Left kidney (tissue), 2 donors: ENCODE data around the gene DLGAP4. TPM values are rescaled to one million over a fixed set of nuclear protein-coding genes. Genes with fewer than 3 reads are reported as not detected.

Source experiments
- DNase-seq: peaks from one replicate; pipeline ENCODE4 v3.0.0-alpha.2; 2013
- polyA plus RNA-seq: library from polyadenylated mRNA; unstranded; fragments of 120-200 nt; gene quantifications from one replicate; pipeline ENCODE4 v1.2.1, GENCODE V29; 2013; ENCODE audit not compliant: insufficient read length

The DLGAP4 gene
- polyA plus RNA-seq, 1 donor: 57.8 TPM

DNA sequence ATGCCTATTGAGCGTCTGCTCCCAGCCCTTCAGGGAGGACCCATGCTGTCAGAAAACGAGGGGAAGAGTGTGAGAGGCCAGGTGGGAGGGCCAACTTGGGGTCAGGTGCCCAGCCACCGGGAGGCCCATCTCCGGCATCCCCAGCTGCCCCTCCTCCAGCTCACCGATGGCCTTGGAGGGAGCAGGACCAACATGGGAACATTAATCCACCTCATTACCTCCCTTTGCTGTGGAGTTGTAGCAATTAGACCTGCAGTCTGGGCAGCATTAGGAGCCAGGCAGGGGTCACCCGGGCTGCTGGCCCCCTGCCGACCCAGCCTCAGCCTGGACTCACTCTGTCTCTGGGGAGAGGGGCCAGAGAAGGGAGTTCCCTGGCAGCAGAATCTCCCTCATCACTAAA lies 25.1 kb downstream of the DLGAP4 start:
- no peak for DNase-seq

DNA sequence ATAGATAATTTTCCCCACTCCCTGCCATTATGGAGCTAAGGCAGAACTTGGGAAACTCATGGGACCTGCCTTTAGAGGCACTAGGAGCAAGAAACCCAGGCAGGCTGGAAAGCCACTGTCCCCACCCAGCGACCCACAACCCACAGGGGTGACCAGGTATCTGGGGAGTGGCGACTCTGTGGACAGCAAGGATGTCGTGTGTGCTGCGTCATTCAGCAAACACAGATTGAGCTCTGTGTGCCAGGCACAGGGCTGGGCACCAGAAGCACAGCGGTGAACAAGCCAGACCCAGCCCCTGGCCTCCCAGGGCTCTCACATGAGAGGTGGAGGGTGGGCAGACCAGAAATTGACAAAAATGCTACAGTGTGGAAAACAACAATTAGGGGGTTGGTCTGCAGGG lies 27.7 kb downstream of the DLGAP4 start:
- no peak for DNase-seq

DNA sequence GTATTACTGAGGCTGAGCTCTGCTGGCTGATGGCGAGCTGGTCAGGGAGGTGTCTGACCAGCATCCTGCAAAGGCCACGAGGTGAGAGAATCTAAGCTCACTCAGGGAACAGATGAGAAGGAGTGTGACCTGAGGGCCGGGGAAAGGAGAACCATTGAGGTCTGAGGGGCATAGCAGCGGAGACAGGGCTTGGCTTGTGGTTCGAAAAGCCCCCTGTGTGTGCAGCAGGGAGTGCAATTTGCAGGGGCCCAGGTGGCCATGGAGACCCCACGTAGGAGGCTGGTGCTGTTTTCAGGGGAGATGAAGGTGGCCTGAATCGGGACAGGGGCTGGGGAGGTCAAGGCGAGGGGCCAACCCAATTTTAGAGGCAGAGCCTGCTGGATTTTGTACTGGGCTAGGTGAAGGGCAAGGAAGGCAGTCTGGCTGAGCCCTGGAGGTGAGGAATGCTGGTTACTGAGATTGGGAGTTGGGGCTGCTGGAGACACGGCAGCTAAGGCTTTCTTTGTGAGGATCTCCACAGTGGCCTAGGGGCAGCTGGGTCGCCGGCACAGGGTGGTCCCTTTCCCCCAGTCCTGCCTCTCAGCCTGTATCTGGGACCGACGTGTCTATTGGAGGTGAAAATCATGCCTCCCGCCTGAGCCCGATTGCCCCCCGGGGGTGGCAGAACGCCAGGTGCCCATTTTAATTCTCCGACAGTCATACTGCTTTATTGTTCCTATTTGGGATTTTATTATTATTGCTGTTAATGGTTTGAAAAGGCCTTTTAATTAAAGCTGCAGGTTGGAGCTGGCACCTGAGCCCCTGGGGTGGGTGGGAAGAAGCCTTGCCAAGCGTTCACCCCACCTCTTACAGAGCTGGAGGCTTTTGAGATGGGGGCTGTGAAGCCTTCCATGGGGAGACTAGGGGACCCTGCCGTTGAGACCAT lies 28.4 kb downstream of the DLGAP4 start:
- DNase-seq: no peak

DNA sequence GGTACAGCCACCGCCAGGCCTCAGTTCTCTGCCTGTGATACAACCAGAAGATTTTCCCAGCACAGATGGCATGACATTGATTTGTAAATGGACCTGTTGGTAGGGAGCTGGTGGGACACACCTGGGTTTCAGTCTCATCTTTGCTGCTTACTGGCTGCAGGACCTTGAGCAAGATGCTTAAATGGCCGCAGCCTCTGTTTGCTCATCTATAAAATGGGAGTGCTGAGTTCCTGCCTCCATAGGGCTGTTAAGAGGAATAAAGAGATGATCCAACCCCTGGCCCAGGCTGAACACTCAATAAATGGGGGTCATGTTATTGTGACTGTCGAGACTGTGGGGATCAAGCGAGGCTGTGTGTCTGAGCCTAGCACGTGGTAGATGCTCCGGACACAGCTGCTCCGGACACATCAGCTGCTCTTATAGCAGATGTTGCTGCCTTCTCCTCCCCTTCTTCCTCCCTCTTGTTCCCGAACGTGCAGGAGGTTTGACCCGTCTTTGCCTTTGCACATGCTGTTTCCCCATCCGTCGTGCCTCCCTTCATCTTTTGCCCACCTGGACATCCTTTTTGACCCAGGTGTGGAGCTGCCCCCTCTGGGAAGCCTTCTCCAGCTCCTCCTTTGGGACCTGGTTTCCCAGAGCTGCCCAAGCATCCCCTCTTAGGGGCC lies 29.2 kb downstream of the DLGAP4 start:
- DNase-seq: no peak

DNA sequence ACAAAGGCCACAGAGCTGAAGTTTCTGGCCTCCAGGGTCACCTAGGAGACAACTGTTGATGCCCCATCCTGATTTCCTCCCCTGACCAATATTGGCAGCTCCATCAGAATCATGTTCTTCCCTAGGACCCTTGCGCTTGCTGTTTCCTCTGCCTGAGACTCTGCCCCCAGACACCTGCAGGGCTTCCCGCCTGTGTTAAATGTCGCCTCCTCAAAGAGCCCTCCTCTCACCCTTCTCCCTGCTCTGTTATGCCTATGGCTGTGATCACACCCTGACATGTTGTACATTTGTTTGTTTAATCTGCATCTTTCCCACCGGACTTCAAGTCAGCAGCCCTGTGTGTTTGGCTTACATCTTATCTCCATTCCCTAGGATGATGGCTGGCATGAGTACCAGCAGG lies 30.1 kb downstream of the DLGAP4 start:
- DNase-seq: no peak

DNA sequence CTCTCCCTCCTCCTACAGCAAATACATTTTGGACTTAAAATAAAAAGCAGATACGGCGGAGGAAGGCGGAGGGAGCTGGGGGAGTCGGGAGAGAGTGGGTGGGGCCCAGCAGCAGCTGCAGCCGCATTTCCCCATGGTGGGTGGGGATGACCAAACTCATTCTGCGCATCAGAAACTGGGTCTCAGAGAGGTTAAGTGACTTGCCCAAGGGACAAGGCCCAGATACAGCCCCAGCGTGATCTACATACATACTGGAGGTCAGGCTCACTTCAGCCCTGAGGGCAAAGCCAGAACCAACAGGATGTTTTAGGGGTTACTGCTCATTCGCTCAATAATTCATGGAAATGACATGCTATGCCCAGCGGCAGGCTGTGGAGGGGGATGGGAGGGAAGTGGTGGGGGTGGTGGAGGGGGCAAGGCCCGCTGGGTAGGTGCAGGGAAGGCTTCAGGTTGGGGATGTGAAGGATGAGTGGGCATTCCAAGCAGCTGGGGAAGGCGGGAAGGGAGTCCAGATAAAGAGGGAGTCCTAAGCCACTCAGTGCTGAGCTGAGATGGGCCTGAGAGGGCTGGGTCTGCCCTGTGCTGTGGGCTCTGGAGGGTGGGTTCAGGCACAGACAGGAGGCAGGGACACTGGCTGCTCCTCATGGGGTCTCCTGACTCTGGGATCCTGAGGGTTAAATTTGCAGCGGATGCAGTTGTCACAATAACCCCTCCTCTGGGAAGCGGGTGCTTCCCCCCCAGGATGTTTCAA lies 31.0 kb downstream of the DLGAP4 start:
- no peak for DNase-seq

DNA sequence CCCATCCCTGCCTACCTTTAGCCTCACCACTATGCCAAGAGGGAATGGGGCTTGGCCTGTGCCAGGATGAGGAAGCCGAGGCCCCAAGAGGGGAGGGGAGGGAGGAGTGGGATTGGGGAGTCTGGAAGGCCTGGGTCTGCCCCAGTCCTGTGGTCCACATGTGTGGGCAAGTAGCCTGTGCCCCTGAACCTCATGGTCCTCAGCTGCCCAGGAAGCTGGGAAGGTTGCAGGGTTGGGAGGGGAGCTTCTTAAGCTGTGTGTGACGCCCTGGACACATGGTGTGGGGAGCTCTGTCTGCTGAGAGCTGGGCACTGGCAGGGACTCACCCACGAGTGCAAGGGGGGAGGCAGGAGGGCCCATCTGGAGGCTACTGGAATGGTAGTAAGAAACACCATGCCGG lies 31.7 kb downstream of the DLGAP4 start:
- no peak for DNase-seq

DNA sequence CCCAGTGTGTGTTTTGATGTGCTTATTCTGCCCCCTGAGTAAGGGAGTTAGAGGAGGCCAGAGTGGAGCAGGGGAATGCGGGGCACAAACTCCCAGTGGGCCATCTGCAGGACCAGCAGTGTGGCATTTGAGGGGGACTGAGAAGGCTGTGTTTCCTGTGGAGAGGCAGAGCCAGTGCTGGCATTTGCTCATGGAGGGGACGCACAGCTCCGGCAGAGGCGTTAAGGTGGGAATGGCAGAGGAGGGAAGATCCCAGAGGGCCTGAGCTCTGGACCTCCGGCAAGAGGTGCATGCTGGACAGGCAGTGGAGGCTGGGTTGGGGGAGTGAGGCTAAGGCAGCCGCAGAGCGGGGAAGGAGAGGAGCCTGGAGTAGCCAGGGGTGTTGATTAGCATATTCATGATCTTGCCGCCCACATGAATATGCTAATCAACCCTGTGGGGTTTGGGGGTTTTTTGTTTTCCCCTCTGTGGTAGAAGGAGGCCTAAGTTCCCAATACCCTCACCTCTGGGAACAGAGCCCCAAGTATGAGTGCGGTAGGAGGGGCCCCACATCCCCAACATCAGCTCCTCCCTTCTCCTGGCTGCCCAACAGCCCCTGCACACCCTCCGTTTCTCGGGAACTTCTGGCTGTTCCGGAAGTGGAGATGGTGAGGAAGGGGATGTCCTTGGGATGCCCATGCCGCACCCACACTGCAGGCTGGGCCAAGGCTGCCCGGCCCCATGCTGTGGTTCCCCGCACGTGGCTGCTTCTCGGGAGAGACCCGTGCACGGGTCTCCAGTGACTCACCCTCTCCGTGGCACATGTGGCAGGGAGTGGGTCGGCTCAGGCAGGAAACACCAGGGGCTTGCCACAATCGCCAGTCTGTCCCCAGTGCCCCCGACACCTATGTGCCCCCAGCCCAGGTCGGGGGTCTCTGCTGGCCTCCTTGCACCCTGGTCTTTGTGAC lies 33.8 kb downstream of the DLGAP4 start:
- DNase-seq: no peak

DNA sequence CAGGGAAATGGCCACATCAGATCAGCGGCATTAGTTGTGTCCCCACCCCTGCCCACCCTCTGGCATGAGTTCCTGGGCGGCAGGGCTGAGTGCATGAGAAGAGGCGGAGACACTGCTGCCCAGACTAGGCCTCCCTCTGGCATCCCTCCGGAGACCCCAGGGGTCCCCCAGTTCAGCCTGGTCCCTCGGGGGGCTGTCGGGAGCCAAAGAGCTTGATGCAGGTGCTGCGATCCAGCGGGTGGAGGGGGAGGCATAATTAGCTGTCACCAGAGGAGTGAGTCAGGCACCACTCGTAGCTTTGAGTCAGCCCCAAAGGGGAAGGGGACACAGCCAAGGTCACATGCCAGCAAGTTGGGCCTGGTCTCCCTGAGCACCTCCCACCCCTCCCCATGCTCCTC lies 34.5 kb downstream of the DLGAP4 start:
- DNase-seq: no peak

DNA sequence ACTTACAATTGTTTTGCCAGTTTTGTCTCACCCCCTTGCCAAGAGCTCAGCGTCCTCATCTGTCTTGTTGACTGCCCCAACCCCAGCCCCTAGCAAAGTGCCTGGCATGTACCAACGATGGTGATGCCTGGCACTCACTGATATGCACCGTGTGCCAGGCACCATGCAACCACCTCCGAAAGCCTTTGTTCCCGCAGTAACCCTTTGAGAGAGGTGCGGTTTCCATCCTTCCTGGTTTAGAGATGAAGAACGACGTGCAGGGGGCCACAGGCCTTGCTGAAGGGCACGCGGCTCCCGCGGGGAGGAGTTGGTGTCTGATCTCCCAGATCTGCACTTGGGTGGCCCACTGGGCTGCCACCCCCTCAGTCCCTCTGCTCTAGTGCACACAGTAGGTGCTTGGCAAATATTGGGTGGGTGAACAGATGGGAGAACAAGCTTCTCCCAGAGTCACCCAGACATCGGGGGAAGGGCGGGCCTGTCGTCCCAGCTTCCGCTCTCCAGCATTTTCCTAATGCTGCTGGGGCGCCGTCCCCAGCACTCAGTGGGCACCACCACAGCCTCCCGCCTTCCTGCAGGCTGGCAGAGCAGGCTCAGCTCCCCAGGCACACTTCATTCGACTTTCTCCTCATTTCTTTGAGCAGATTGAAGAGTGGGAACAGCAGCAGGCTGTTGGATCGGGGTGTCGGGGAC lies 35.3 kb downstream of the DLGAP4 start:
- no peak for DNase-seq

DNA sequence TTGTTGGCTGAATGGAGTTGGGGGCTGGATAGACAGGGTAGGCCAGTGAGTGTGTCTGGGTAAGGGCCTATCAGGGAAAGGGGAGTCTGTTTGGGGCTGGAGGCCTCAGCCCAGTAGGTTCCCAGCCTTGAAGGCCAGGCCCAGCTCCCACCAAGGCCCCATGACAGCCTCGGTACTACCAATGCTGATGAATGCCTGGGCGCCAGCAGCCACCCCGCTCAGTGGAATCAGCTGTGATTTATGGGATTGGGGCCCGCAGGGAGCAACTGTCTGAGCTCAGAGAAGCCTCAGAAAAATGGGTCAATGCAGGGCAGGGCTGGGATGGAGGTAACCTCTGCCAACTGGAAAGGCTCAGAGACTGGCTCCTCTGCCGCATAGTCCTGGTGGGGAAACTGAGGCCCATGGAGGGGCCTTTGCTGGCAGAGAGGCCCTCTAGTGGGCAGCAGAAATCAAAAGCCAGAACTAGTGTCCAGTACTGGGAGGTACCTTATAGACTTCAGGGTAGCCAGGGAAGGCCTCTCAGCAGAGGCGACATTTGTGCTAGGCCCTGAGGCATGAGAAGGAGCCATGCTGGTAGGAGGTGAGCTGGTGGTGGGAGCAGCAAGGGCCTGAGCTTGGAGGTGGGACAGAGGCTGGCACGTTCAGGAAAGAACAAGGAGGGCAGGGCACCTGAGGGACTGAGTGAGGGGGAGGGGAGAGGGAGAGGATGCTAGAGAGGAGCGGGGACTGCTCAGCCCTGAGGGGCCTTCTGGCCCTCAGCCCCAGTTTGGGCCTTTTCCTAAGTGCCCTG lies 36.4 kb downstream of the DLGAP4 start:
- DNase-seq: no peak

DNA sequence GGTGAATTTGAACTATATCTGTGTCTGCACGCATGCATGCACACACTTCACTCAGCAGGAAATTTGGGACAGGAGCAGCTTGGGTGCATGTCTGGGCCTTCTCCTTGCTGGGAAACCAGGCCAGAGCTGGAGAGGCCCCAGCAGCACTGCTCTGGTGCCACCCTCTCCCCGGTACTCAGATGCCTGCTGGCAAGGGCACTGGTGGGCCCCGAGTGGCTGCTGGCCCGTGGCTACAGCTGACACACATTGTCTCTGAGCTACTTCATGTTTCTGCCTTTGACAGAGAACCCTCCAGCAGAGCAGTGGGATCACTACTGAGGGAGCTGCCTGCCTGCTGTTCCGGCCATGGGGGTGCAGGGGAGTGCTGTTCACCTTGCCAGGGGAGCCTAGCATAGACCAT lies 37.5 kb downstream of the DLGAP4 start:
- DNase-seq: no peak

DNA sequence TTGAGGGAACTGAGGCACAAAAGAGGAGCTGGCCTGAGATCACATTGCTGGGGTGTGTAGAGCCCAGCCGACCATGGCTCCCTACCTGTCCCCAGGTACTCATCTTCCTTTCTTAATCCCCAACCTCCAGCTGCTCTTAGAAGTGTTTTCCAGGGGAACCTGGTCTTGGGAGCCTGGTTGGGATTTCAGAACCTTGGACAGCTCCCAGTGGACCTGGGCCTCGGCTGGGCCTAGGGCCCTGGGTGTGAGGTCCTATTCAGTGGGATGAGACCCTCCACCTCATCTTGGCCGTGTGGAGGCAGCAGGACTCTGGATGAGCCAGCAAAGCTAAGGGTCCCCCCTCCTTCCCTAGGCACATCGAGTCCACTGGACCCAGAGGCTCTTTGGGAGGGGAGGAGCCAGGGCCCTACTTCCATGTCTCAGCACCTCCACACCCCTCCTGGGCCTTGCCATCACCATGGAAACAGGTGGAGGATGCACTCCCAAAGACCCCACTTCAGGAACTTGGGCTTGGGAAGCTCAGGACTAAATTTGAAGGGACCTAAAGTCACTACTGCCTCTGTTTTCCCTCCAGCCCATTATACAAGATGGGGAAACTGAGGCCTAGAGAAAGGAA lies 38.5 kb downstream of the DLGAP4 start:
- peak; percentile 82 for DNase-seq

DNA sequence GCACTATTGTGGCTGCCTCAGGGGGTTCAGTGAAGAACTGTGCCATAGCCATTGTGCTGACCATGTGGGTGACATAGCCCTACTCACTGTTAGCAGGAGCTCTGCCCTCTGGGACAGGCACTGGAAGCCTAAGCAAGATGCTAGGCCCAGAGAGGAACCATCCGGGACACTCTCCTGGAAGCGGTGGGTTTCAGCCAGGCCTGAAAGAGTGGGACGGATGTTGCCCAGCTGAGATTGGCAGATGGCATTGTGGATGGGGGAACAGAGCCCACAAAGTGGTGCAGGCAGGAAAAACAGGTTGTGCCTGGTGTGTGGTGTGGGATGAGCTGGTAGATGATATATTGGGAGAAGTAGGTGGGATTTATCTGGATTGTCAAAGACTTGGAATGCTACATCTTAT lies 40.1 kb downstream of the DLGAP4 start:
- no peak for DNase-seq

DNA sequence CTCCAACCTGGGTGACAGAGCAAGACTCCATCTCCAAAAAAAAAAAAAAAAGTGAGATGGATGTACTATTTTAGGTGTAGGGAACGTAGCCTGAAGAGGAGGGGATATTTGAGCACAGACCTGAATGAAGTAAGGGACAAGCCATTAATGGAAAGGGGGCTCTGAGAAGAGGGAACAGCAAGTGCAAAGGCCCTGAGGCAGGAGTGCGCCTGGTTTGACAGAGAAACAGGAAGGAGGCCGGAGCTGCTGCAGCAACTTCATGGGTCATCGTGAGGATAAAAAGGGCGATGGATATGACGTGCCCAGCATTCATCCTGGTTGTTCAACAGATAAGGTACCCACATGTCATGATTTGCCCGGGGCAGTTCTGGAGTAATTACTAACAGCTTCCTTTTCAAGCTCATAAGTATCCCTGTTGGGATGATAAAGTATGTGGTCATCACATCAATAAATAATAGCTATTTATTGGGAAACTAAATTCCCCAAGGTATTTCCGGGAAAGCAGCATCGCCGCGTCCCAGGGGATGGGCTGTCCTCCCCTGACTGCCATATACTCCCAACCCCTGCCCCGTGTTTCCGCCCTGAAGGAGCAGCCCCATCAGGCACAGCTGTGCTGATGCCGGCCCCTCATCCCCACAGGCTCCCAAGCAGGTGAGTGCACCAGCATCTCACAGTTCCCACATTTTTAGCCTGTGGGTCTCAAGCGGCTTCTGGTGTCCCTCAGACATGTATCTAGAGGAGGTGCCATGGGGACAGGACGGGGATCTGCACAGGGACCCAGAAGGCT lies 43.4 kb downstream of the DLGAP4 start:
- no peak for DNase-seq

DNA sequence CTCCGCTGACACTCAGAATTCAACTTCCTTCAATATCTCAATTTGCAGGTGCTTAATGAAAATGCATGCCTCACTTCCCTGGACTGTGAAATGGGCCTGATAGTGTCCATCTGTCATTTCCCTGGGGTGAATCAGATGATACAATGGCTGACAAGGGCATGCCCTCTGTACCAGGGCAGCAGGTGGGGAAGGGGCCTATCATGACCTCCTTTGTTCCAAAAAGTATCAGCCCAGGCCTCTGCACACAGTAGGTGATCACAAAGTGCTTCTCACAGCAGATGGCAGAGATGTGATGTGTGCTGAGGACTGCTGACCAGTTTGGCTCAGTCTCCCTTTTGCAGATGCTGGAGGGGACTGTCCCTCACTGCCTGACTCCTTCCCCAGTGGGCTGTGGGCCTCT lies 44.3 kb downstream of the DLGAP4 start:
- no peak for DNase-seq

DNA sequence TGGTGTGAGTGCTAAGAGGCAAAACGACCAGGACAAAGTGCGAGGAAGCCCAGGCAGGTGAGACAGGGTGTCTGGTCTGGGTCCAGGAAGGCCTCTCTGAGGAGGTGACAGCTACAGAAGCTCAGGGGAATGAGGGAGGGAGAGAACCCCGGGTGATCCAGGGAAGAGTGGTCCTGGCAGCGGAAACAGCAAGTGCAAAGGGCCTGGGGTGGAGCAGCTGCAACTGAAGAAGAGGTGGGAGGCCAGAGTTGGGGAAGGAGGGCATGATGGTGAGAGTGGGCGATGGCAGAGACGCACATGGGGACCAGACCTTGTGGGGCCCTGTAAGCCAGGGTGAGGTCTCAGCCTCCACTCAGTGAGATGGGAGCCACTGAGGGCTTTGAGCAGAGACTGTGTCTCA lies 45.8 kb downstream of the DLGAP4 start:
- no peak for DNase-seq

DNA sequence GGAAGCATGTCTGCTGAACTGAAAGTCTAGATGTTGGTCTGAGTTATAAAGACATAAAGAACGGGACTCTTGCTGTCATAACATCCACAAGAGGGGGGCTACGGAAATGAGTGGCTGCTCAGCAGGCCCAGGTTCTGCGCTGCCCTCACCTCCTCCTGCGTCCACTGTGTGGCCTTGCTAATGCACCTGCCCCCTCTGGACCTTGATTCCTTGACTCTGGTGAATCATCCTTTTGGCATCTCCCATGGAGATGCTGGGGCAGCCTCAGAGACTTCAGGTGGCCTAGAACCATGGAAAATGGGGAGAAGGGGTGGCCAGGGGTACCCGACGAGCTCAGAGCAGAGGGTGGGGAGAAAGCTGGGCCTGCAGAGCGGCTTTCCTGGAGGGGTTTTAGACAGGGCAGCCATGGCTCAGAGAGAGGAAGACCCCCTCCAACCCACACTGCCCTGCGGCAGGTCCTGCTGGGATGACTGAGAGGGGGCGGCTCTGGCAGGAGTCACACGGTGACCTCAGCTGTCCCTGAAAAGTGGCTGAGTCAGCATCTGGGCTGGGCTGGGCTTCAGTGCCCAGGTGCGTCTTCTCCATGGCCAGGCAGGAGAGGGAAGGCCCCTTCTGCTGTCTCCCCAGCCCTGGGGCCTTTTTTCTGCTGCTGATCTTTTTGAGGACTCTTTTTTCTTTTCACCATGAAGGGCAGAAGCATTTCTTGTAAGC lies 46.9 kb downstream of the DLGAP4 start:
- no peak for DNase-seq
